Thoracic aorta (tissue), 2 donors: Measurements from ENCODE around the gene WDR76. TPM values are rescaled to one million over a fixed set of nuclear protein-coding genes. Genes with fewer than 3 reads are reported as not detected.
"Not testable (repeated sequence)": the region's sequence is repeated elsewhere in the genome, so short reads cannot be mapped to it uniquely, and the experiment has no call there.

Source experiments
- ATAC-seq: fragments of 150-250 bp; one replicate; pipeline ENCODE4 v1.8.0; 2017; ENCODE audit warnings: low read depth; ENCODE audit not compliant: insufficient number of reproducible peaks, low FRiP score
- DNase-seq: peaks from one replicate; pipeline ENCODE4 v3.0.0-alpha.2; 2020; ENCODE audit warnings: low spot score
- H3K27ac ChIP-seq, 2 donors: fragments of 200-600 bp; sonication (generic); 1 replicate in 1 of 2; 2 replicates in 1 of 2; pipeline ENCODE4 v1.5.1; 2016; ENCODE audit warnings: mild to moderate bottlenecking in 2 of 2, moderate library complexity in 2 of 2
- H3K27me3 ChIP-seq: fragments of 200-600 bp; sonication (generic); replicated peaks from 2 replicates; pipeline ENCODE4 v1.6.0; 2016; ENCODE audit warnings: mild to moderate bottlenecking; ENCODE audit not compliant: insufficient read depth
- H3K36me3 ChIP-seq: fragments of 200-600 bp; sonication (generic); one replicate; pipeline ENCODE4 v1.5.1; 2016
- H3K4me1 ChIP-seq, 2 donors: fragments of 200-600 bp; sonication (generic); 1 replicate in 1 of 2; 2 replicates in 1 of 2; pipeline versions ENCODE4 v1.5.1 to v1.6.0; 2016; ENCODE audit warnings: low read depth in 2 of 2, mild to moderate bottlenecking in 1 of 2; ENCODE audit not compliant: control insufficient read depth in 1 of 2
- H3K4me3 ChIP-seq: fragments of 200-600 bp; sonication (generic); 2 replicates; pipeline ENCODE4 v1.5.1; 2016; ENCODE audit warnings: mild to moderate bottlenecking
- H3K9me3 ChIP-seq: fragments of 200-600 bp; sonication (generic); 2 replicates; pipeline ENCODE4 v1.5.1; 2016
- CTCF ChIP-seq: fragments of 200-600 bp; sonication (generic); IDR thresholded peaks from one replicate; pipeline ENCODE4 v1.5.1; 2019; ENCODE audit warnings: antibody characterized with exemption
- total RNA-seq, 2 donors: library from RNA; depleted of rRNA; stranded (reverse); fragments of >200 nt; gene quantifications; one replicate each; pipeline versions ENCODE4 v1.1.0 to v1.2.3, GENCODE V29; 2016

The WDR76 gene
- total RNA-seq, 2 donors from 2014 or later: 3.8 to 6.6 TPM

GRCh38 chr15:43800286-43801141 lies 26.3 kb upstream of the WDR76 start, which contains the start of gene HYPK:
Gene HYPK, plus strand, starts transcription at chr15:43800599. Its CDS starts 24 bp downstream, at chr15:43800623.
- H3K27me3 ChIP-seq: no peaks in the 10 kb centered on the region
- no peak for TF ChIP-seq CTCF
- H3K4me1 ChIP-seq: peaks cover 5 to 38% of the 10 kb centered on the region in 2 donors
- DNase-seq (peak; percentile 85), ATAC-seq (peak; percentile 63)
- H3K9me3 ChIP-seq: no peaks in the 10 kb centered on the region
- peak within 1 kb of the TSS; percentile 82 to 93 for H3K27ac ChIP-seq
- H3K36me3 ChIP-seq: peaks cover 20% of the 10 kb centered on the region
- peak within 1 kb of the TSS; percentile 92 for H3K4me3 ChIP-seq

DNA sequence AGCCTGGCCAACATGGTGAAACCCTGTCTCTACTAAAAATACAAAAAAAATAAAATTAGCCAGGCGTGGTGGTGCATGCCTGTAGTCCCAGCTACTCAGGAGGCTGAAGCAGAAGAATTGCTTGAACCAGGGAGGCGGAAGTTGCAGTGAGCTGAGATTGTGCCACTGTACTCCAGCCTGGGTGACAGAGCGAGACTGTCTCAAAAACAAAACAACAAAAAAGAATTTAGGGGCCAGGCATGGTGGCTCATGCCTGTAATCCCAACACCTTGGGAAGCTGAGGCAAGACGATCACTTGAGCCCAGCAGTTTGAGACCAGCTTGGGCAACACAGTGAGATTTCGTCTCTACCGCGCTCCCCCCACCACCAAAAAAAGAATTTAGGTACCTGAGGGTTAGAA lies 24.1 kb upstream of the WDR76 start:
- not testable (repeated sequence) for DNase-seq, ATAC-seq, H3K4me3 ChIP-seq, H3K9me3 ChIP-seq, H3K27me3 ChIP-seq, H3K27ac ChIP-seq
- H3K36me3 ChIP-seq: peaks cover 28% of the 10 kb centered on the region
- H3K4me1 ChIP-seq: peaks cover 5 to 23% of the 10 kb centered on the region in 2 donors

DNA sequence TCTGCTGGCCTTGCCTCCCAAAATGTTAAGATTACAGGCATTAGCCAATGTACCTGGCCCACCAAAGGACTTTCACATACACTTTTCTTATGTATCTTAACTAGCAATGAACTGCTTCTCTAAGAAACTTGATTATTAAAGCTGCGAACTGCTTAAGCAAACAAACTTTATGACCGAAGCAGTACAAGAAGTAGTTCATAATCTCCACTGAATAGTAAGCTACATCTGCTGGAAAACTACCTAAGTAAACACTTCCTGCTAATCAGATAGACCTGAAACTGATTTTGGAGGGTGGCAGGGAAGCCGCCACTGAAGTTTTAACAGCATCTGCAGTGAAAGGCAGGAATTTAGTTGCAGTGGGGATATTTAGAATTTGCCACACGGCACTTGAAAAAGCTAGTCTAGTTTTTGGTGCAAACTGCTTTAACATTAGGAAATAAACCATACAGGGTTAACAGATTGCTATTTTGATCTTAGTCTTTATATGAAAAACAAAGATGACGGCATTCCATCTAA lies 18.3 kb upstream of the WDR76 start:
- H3K36me3 ChIP-seq: peaks cover 63% of the 10 kb centered on the region
- no peaks in the 10 kb centered on the region for H3K27me3 ChIP-seq
- H3K9me3 ChIP-seq: no peaks in the 10 kb centered on the region
- no peak overlapping the region for H3K27ac ChIP-seq
- no peaks in the 10 kb centered on the region for H3K4me1 ChIP-seq
- ATAC-seq (no peak), DNase-seq (no peak)
- H3K4me3 ChIP-seq: no peak overlapping the region
- TF ChIP-seq CTCF: no peak

DNA sequence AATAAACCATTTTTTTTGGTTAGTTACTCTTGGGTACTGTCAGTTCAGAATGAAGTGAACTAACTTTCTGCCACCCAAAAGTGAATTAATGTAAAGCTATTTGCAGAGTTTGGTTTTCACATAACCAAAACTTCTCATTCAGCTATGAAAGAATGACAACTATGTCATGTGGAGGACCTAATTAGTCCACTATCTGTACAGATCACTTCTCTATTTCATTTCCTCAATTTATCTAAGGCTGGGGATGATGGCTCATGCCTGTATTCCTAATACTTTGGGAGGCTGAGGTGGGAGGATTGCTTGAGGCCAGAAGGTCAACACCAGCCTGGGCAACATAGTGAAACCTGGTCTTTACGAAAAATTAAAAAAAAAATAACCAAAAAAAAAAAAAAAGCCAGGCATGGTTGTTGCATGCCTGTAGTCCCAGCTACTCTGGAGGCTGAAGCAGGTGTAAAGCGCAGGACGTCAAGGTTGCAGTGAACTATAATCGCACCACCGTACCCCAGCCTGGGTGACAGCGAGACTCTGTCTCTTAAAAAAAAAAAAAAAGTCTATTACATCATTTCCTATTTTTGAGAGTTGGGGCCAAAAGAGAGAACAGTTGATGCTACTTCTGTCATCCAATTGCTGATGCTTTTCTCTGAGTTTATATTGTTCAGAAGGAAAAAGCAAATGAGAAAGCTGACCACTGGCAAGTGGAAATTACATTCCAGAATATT lies 17.7 kb upstream of the WDR76 start:
- Histone ChIP-seq H3K4me1 (no peaks in the 10 kb centered on the region), H3K9me3 (no peaks in the 10 kb centered on the region), H3K27me3 (no peaks in the 10 kb centered on the region), H3K4me3 (no peak overlapping the region), H3K36me3 (peaks cover 70% of the 10 kb centered on the region), H3K27ac (no peak overlapping the region)
- DNase-seq (no peak), ATAC-seq (no peak)
- TF ChIP-seq CTCF: no peak

- not testable (repeated sequence) for H3K27ac ChIP-seq, DNase-seq, ATAC-seq, H3K27me3 ChIP-seq, H3K9me3 ChIP-seq, H3K4me1 ChIP-seq, H3K4me3 ChIP-seq
- peaks cover 63% of the 10 kb centered on the region for H3K36me3 ChIP-seq
Measured at GRCh38 chr15:43815064-43815463, 11.7 kb upstream of the WDR76 start.

- no peak overlapping the region for H3K27ac ChIP-seq
- no peaks in the 10 kb centered on the region for H3K9me3 ChIP-seq
- peaks cover 23 to 32% of the 10 kb centered on the region in 2 donors for H3K4me1 ChIP-seq
- no peak overlapping the region for H3K4me3 ChIP-seq
- ATAC-seq (no peak), DNase-seq (no peak)
- no peak for TF ChIP-seq CTCF
- H3K27me3 ChIP-seq: no peaks in the 10 kb centered on the region
- peaks cover 16% of the 10 kb centered on the region for H3K36me3 ChIP-seq
Measured at GRCh38 chr15:43821505-43821904, 5.3 kb upstream of the WDR76 start.
